Esophagus muscularis mucosa (tissue), 3 donors: ENCODE measurements around the gene ETFB.

ENCODE experiments used
- CTCF ChIP-seq, 3 experiments: fragments of 200-600 bp in 2 of 3; fragments of 450-650 bp in 1 of 3; sonication (generic) in 2 of 3; IDR thresholded peaks; one replicate each; pipeline ENCODE4 v1.5.1; 2017 to 2019; ENCODE audit warnings: antibody characterized with exemption in 3 of 3, mild to moderate bottlenecking in 2 of 3, moderate library complexity in 1 of 3
- POLR2A ChIP-seq: fragments of 450-650 bp; IDR thresholded peaks from one replicate; pipeline ENCODE4 v1.6.1; 2017; ENCODE audit warnings: antibody characterized with exemption, moderate library complexity, mild to moderate bottlenecking, low read depth
- POLR2AphosphoS5 ChIP-seq, 2 donors: sonication (generic); formaldehyde crosslinking; IDR thresholded peaks; one replicate each; pipeline ENCODE4 v1.6.1; 2017; ENCODE audit warnings: antibody characterized with exemption in 2 of 2

DNA sequence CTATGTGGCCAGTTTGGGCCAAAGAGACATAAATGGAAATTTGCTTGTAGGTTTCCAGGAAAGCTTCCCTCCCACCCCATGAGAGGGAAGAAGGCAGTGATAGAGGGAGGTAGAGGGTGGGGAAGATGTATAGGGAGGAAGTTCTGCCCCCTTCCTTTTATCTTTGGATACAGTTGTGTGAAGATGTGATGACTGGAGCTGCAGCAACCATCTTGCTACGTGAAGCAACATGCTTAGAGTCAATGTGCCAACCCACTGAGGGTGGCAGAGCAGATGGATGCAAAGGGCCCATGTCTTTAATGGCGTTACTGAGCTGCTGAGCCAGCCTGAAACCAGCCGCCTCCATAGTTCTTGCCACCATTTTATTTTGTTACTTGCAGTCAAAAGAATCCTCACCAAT is 35.0 kb downstream of the ETFB start:
- TF ChIP-seq CTCF (IDR thresholded peaks at IDR 0.05) (no peak), POLR2AphosphoS5 (IDR thresholded peaks at IDR 0.05) (no peak), POLR2A (no peak)
